ENCODE measurements around the gene DDX20. TPM values are rescaled to one million over a fixed set of nuclear protein-coding genes. Genes with fewer than 3 reads are reported as not detected.
"Not testable (repeated sequence)": the region's sequence is repeated elsewhere in the genome, so short reads cannot be mapped to it uniquely, and the experiment has no call there.

DDX20 gene
- total RNA-seq, 1 donor from 2014 or later, result 7.1 TPM

GRCh38 chr1:111776861-111777260 lies 21.2 kb downstream of the DDX20 start:
- no peak for DNase-seq
- ATAC-seq, result no peak
- intact Hi-C loops (cut with micrococcal nuclease), result no loop called here

GRCh38 chr1:111777301-111777700 lies 21.6 kb downstream of the DDX20 start:
- DNase-seq (no peak), ATAC-seq (no peak)
- intact Hi-C loops (cut with micrococcal nuclease), result no loop called here

GRCh38 chr1:111778066-111778465 lies 22.4 kb downstream of the DDX20 start:
- intact Hi-C loops (cut with micrococcal nuclease), result no loop called here
- no peak for ATAC-seq
- DNase-seq, result no peak

- ATAC-seq (no peak), DNase-seq (no peak)
- intact Hi-C loops (cut with micrococcal nuclease), result no loop called here
Observed at GRCh38 chr1:111778541-111779051, 22.9 kb downstream of the DDX20 start.

- ATAC-seq, result no peak
- intact Hi-C loops (cut with micrococcal nuclease), result no loop called here
- DNase-seq, result no peak
Observed at GRCh38 chr1:111779546-111779945, 23.8 kb downstream of the DDX20 start.

- intact Hi-C loops (cut with micrococcal nuclease), result no loop called here
- DNase-seq (no peak), ATAC-seq (no peak)
Observed at GRCh38 chr1:111784273-111784901, 28.7 kb downstream of the DDX20 start.

- ATAC-seq (no peak), DNase-seq (no peak)
- intact Hi-C loops (cut with micrococcal nuclease), result no loop called here
Observed at GRCh38 chr1:111786669-111787207, 31.0 kb downstream of the DDX20 start.

DNA sequence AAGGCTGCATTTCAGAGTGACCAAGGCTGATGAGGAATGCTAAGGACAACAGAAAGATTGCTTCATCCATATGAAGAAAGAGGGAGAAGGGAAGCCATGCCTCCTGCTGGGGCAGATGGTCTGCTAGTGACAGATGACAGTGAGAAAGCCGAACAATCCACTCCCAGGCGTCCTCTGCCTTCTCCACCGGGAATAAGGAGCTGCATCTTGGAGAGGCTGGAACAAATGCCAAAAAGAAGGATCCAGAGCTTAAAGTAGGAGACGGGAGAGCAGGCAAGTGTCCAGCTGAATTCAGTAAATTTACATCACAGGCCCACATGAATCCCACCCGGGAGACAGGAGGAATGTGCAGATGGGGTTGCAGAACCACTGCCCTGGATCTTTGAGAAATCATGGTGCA lies 33.4 kb downstream of the DDX20 start:
- intact Hi-C loops (cut with micrococcal nuclease), result no loop called here
- DNase-seq (no peak), ATAC-seq (peak; percentile 38)

DNA sequence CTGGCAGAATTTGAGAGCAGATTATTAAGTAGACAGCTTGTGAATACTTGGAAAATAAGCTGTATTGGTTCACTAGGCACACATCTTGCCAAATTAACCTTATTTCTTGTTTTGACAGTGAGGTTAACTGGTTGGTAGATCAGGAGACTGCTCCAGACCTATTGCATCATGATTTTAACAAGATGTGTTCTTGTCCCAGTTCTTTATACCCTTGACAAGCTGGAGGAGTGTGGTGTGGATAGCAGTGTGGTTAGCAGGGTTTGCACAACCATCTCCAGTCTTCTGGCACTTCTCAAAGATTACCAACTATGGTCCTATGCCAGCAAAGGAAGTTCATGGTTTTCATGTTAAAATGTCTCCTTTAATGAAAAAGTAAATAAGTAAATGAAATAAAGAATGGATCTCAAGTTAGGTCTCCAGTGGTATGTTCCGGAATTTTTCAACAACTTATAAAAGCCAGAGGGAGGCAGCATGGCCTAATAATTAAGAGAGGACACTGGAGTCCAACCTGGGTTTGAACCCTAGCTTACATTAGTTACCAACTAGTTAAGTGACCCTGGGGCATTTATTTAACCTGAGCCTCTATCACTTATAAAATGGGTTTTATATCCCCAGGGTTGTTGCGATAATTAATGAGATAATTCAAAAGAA lies 34.1 kb downstream of the DDX20 start:
- ATAC-seq, result peak; percentile 73
- intact Hi-C loops (cut with micrococcal nuclease), result loop anchor here (10.0 kb wide), 2 partner anchors 205 to 555 kb away; no protein-coding TSS in a partner anchor

DNA sequence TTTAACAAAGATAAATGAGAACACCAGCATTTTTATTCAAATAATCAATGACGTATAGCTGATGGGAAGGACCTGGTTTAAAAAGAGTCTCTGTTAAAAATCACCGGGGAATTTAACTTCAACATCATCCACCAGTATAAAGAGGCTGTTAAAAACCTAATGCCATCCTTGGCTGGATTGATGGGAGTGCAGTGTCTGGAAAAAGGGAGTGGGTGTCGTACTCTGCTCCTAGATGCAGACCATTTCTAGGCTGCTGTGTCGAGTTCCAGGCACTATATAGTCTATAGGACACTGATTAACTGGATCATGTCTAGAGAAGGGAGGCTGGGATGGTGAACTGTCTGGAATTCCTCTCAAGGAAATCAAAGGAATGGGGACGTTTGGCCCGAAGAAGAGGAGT lies 36.1 kb downstream of the DDX20 start:
- intact Hi-C loops (cut with micrococcal nuclease), result loop anchor here (10.0 kb wide), 2 partner anchors 203 to 553 kb away; no protein-coding TSS in a partner anchor
- no peak for ATAC-seq
- no peak for DNase-seq

More for the DNA sequence above, 34.1 kb downstream of the DDX20 start:
- DNase-seq, result no peak

GRCh38 chr1:111792249-111792648 lies 36.5 kb downstream of the DDX20 start:
- DNase-seq (no peak), ATAC-seq (no peak)
- intact Hi-C loops (cut with micrococcal nuclease), result loop anchor here (10.0 kb wide), 2 partner anchors 203 to 553 kb away; no protein-coding TSS in a partner anchor

DNA sequence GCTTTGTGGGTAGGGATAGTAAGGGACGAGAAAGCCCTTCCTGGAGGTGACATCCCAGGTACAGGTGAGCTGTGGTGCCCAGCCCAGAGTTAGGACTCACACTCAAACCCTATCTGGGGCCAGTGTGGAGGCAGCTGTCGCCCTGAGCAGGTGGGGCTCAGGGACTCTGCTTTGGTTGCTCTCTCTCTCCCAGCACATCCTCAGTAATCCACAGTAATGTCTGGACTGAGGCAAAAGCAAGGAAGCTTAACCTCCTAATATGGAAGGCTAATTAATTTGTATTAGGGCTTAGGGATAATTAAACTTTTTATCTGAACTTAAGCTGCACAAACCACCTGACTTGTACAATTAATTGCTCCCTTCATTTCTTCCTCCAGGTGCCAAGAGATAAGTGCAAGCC lies 38.2 kb downstream of the DDX20 start:
- DNase-seq (no peak), ATAC-seq (no peak)
- intact Hi-C loops (cut with micrococcal nuclease), result loop anchor here (10.0 kb wide), 2 partner anchors 201 to 551 kb away; no protein-coding TSS in a partner anchor

DNA sequence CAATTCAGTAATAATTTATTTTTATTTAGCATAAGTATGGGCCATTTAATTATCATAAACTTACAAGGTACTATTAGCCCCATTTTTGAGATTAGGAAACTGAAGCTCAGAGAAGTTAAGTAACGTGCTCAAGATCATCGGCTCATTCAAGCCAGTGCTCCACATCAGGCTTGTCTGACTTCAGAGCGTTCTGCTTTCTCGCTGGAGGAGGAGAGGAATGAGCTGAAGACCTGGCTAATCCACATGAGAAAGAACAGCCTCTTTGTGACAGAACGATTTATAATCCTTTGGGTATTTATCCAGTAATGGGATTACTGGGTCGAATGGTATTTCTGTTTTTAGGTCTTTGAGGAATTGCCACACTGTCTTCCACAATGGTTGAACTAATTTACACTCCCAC lies 39.7 kb downstream of the DDX20 start:
- intact Hi-C loops (cut with micrococcal nuclease), result loop anchor here (10.0 kb wide), 2 partner anchors 199 to 549 kb away; no protein-coding TSS in a partner anchor
- ATAC-seq, result no peak

GRCh38 chr1:111798580-111798979 lies 42.9 kb downstream of the DDX20 start:
- intact Hi-C loops (cut with micrococcal nuclease), result loop anchor here (10.0 kb wide), 2 partner anchors 196 to 546 kb away; no protein-coding TSS in a partner anchor

More for the DNA sequence above, 39.7 kb downstream of the DDX20 start:
- DNase-seq, result no peak

DNA sequence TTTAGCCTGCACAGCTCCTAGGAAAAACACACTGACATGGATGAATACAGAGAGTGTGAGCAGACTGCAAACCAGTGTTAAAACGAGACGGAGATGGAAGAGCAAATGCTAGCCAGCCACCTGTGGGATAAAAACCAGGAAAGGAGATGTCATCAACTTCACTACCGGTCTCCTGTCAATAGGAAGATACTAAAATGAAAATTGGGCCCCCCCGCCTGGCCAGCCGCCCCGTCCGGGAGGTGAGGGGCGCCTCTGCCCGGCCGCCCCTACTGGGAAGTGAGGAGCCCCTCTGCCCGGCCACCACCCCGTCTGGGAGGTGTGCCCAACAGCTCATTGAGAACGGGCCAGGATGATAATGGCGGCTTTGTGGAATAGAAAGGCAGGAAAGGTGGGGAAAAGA lies 44.0 kb downstream of the DDX20 start:
- not testable (repeated sequence) for ATAC-seq, DNase-seq
- intact Hi-C loops (cut with micrococcal nuclease), result loop anchor here (10.0 kb wide), 2 partner anchors 195 to 545 kb away; no protein-coding TSS in a partner anchor

More at GRCh38 chr1:111798580-111798979, 42.9 kb downstream of the DDX20 start:
- ATAC-seq (no peak), DNase-seq (no peak)

DNA sequence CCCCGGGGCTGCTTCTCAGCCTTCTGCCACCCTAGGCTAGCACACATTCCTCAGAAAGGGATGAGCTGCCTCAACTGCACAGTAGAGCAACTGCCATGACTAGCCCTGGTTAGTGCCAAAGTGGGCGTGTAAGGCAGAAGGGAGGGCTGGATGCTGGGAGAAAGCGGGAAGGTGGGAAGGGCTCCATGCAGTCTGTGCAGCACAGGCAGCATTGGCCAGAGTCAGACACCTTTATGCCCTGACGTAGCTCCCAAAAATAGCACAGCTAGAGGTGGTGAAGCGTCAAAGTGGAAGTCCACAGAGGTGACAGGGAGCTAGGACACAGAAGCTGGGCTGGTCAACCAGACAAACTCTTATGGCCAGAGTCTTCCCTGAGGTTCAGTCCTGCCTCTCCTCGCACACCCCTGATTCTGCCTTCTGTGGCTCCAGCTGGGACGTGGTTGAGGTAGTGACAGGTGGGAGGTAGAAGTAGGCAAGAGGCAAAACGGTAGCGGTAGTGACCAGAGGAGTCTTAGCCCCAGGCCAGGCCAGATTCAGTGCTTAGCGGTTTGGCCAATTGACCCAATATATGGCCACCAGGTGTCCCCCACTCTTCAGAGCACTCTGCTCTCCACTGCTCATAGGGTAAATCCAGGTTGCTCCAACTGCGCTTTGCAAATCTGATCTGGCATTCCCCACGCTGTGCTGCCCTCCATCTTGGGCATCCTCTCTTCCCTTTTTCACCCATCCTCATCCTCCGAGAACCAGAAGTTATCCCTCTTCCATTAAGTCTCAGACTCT lies 45.6 kb downstream of the DDX20 start:
- intact Hi-C loops (cut with micrococcal nuclease), result no loop called here

GRCh38 chr1:111802110-111802509 lies 46.4 kb downstream of the DDX20 start:
- DNase-seq (peak; percentile 70), ATAC-seq (peak; percentile 85)
- intact Hi-C loops (cut with micrococcal nuclease), result no loop called here

More for the DNA sequence above, 45.6 kb downstream of the DDX20 start:
- peak; percentile 73 for DNase-seq
- peak; percentile 93 for ATAC-seq

DNA sequence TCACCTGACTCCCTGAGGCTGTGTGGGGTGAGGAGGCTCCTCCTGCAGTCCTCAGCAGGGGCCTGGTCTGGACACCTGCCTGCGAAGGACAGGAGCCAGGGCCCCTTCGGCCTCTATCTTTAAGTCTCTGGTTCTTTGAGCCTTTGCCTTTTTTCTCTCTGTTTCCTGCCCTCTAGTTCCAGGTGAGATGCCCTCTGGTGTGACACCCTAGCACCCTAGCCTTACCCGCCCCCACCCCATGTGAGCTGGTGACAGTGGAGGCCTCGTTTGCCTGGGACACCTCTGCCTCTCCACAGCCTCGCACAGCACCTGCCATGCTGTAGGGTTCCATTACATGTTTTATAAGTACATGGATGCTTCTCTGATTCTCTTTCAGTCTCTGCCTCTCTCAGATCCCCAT lies 47.3 kb downstream of the DDX20 start:
- no peak for ATAC-seq
- no peak for DNase-seq
- intact Hi-C loops (cut with micrococcal nuclease), result no loop called here

DNA sequence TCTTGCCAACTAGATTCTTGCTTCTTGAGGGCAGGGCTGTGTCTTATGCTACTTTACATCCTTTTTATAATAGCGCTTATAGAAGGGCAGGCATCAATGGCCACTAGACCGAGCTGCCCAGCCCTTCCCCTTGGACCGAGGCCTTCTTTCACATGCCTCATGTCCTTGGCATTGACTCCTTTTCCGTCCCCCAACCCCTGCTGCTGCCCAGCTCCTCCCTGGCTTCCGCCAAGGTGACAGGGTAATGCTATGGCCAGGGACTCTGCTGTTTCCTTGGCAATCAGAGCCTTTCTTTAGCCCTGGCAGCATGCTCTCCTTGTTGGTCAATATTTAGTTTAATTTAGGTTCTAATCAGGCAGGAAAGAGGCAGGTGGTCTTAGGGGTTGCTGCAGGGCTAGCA lies 48.2 kb downstream of the DDX20 start:
- DNase-seq, result no peak
- intact Hi-C loops (cut with micrococcal nuclease), result no loop called here

More for the DNA sequence above, 48.2 kb downstream of the DDX20 start:
- no peak for ATAC-seq

Data from left ventricle myocardium superior (tissue), 1 donor.